Erythroblast (primary cell): Measurements from ENCODE around the gene ANAPC16.
"Not testable (repeated sequence)": the region's sequence is repeated elsewhere in the genome, so short reads cannot be mapped to it uniquely, and the experiment has no call there.

Experiments used
- GATA1 ChIP-seq: IDR thresholded peaks from 2 replicates; pipeline ENCODE4 v1.6.1; 2011; ENCODE audit warnings: low read depth, mild to moderate bottlenecking, control low read depth, low read length, moderate library complexity
- POLR2A ChIP-seq: IDR thresholded peaks from 2 replicates; pipeline ENCODE4 v1.6.1; 2011; ENCODE audit warnings: mild to moderate bottlenecking, low read length

- not testable (repeated sequence) for TF ChIP-seq POLR2A, GATA1
Measured at GRCh38 chr10:72211381-72211780, 4.4 kb upstream of the ANAPC16 start.
